ENCODE measurements around the gene TMEM147.

TMEM147 gene

DNA sequence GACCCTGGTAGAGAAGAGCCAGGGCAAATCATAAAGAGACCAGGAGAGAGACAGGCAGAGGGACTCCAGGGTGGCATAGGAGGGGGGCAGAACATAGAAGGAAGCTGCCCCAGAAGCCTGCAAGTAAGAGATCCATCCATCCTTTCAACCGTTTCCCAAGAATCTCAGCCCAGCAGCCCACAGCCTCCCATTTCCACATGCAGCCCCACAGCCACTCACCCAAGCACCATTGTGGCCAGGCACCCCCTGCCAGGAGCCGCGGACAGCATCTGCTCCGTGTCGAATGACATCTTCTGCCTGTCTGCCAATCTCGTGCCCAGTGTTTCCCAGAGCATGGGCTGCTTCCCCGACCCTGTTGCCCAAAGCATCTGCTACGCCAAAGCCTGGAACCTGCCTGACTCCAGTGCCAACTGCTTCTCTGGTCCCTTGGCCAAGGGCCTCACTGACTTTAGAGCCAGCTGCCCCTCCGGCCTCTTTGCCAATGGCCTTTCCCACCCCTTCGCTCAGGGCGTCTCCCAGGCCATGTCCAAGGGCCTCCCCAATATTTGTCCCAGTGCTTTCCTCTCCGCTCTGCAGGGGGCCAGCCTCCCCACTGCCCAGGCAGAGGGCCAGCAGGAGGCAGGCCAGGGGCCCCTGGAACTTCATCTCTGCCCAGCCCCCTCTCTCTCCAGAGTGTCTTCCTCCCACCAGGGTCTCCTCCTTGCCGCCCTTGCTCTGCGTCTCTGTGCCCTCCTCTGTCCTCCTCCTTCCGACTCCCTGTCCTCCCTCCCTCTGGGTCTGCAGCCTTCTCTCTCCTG lies 32.4 kb upstream of the TMEM147 start (continued):
- TF ChIP-seq, protein P1, sequence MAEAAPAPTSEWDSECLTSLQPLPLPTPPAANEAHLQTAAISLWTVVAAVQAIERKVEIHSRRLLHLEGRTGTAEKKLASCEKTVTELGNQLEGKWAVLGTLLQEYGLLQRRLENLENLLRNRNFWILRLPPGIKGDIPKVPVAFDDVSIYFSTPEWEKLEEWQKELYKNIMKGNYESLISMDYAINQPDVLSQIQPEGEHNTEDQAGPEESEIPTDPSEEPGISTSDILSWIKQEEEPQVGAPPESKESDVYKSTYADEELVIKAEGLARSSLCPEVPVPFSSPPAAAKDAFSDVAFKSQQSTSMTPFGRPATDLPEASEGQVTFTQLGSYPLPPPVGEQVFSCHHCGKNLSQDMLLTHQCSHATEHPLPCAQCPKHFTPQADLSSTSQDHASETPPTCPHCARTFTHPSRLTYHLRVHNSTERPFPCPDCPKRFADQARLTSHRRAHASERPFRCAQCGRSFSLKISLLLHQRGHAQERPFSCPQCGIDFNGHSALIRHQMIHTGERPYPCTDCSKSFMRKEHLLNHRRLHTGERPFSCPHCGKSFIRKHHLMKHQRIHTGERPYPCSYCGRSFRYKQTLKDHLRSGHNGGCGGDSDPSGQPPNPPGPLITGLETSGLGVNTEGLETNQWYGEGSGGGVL (tag by site-specific recombination; IDR thresholded peaks at IDR 0.05) = 0 out of 2 replicates have a peak, but pooled peaks have one; percentile 25
- TF ChIP-seq GLIS1 (tag by site-specific recombination; IDR thresholded peaks at IDR 0.05) (peak; percentile 71), KLF9 (tag by site-specific recombination; IDR thresholded peaks at IDR 0.05; ENCODE audit: low read depth) (no peak), OSR2 (tag by site-specific recombination; IDR thresholded peaks at IDR 0.05) (no peak)

DNA sequence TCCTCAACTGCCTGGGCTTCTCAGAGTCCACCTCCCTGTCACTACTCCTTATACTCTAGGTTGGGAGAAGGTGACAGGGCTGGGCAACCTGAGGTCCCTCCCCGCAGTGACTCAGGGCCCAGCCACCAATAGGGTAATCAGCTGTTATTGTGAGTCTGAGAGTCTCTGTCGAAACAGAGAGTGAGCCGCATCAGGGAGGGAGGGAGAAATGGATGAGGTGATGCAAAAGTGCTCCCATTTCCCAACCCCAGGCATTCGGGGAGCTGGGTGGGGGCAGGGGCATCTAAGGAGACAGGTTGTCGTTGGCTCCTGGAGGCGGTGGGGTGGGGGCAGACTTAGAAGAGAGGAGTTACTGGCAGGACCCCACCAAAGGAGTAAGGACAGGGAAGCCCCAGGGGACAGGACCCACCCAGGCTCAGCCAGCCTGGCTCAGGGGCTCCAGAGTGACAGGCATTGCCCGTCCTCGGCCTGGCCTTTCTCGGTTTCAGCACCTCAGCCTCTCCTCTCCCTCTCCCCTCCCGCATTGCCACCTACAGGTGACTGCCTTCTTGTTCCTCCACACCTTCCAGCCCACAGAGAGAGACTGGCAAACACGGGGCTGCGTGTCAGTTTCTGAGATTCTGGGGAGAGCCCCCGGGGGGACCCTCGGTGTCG lies 31.7 kb upstream of the TMEM147 start, which contains the start of gene DMKN:
TSS of gene DMKN (minus strand) at position 22 of the 654 bp plus-strand sequence. CDS start 174 bp downstream, outside the sequence.
- TF ChIP-seq SP2 (tag by site-specific recombination; IDR thresholded peaks at IDR 0.05) (peak; percentile 46), ZNF514 (tag by site-specific recombination; IDR thresholded peaks at IDR 0.05) (no peak), ZBTB17 (tag by site-specific recombination; IDR thresholded peaks at IDR 0.05) (peak; percentile 70), ZNF10 (tag by site-specific recombination; IDR thresholded peaks at IDR 0.05) (no peak), ZBTB20 (tag by site-specific recombination; IDR thresholded peaks at IDR 0.05) (0 out of 2 replicates have a peak, but pooled peaks have one; percentile 1), SCRT2 (tag by site-specific recombination; IDR thresholded peaks at IDR 0.05) (peak; percentile 74; the same call in 1 of the 2 replicates), ZSCAN16 (tag by site-specific recombination; IDR thresholded peaks at IDR 0.05) (no peak), ZNF843 (tag by site-specific recombination; IDR thresholded peaks at IDR 0.05) (no peak)
- TF ChIP-seq, protein P2, sequence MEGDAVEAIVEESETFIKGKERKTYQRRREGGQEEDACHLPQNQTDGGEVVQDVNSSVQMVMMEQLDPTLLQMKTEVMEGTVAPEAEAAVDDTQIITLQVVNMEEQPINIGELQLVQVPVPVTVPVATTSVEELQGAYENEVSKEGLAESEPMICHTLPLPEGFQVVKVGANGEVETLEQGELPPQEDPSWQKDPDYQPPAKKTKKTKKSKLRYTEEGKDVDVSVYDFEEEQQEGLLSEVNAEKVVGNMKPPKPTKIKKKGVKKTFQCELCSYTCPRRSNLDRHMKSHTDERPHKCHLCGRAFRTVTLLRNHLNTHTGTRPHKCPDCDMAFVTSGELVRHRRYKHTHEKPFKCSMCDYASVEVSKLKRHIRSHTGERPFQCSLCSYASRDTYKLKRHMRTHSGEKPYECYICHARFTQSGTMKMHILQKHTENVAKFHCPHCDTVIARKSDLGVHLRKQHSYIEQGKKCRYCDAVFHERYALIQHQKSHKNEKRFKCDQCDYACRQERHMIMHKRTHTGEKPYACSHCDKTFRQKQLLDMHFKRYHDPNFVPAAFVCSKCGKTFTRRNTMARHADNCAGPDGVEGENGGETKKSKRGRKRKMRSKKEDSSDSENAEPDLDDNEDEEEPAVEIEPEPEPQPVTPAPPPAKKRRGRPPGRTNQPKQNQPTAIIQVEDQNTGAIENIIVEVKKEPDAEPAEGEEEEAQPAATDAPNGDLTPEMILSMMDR (tag by site-specific recombination; IDR thresholded peaks at IDR 0.05) = peak; percentile 34; the same call in 1 of the 2 replicates
- TF ChIP-seq, protein P3, sequence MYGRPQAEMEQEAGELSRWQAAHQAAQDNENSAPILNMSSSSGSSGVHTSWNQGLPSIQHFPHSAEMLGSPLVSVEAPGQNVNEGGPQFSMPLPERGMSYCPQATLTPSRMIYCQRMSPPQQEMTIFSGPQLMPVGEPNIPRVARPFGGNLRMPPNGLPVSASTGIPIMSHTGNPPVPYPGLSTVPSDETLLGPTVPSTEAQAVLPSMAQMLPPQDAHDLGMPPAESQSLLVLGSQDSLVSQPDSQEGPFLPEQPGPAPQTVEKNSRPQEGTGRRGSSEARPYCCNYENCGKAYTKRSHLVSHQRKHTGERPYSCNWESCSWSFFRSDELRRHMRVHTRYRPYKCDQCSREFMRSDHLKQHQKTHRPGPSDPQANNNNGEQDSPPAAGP (tag by site-specific recombination; IDR thresholded peaks at IDR 0.05) = peak; percentile 61; the same call in 1 of the 2 replicates
- POLR2A ChIA-PET = no interaction called here
- Histone ChIP-seq H3K36me3 (ENCODE audit: control insufficient read depth in 2 of 2, insufficient read depth in 1 of 2, low read length in 2 of 2) (peaks cover 0 to 2% of the 10 kb centered on the region in 2 experiments; a peak in 1 of 3 replicates), H3K9me3 (ENCODE audit: control insufficient read depth, insufficient read depth, low read depth, low read length) (no peaks in the 10 kb centered on the region), H3K4me3 (ENCODE audit: low read depth, low read length) (no peak within 1 kb of the TSS), H3K27ac (ENCODE audit: extremely low read depth, low read depth, low read length) (peak within 1 kb of the TSS; percentile 9; the same call in 1 of the 2 replicates), H3K4me1 (ENCODE audit: control insufficient read depth, insufficient read depth, low read length) (peaks cover 10% of the 10 kb centered on the region)
- CTCF ChIA-PET = interaction anchor here (1.1 to 2.4 kb wide), 4 partner anchors 19 to 874 kb away, joined by 3 to 10 read pairs (median 4); no protein-coding TSS in a partner anchor

DNA sequence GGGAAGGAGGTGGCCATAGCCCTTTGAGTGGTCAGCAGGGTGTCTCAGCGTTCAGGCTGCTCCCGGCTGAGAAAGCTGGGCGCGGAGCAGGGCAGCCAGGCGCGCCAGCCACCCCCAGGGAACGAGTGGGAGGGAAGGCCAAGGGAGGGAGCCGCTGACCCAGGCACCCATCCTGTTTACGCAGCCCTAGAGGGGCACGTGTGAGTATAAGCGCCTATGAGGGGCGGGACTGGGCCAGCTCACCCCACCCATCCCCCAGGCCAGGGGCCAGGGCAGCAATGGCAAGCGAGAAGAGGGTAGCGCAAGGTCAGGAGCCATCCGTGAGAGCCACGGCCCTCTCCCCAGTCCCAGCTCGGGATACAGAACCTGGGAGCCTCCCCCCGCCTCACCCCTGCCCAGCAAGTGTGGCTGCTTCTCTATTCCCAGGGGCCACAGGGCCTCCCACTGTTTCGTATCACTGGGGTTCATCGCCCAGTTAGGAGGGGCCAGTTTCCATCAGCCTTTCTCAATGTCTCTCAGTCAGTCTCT lies 31.1 kb upstream of the TMEM147 start:
- Histone ChIP-seq H3K9me3 (ENCODE audit: control insufficient read depth, insufficient read depth, low read depth, low read length) (no peaks in the 10 kb centered on the region), H3K4me1 (ENCODE audit: control insufficient read depth, insufficient read depth, low read length) (peaks cover 4% of the 10 kb centered on the region), H3K36me3 (ENCODE audit: control insufficient read depth in 2 of 2, insufficient read depth in 1 of 2, low read length in 2 of 2) (no peaks in the 10 kb centered on the region; a peak in 1 of 3 replicates), H3K27ac (ENCODE audit: extremely low read depth, low read depth, low read length) (no peak overlapping the region), H3K4me3 (ENCODE audit: low read depth, low read length) (no peak overlapping the region)
- ChIA-PET CTCF (interaction anchor here (0.7 to 2.4 kb wide), 8 partner anchors 8 to 875 kb away, joined by 3 to 10 read pairs (median 4); no protein-coding TSS in a partner anchor), POLR2A (no interaction called here)
- TF ChIP-seq KLF7 (tag by site-specific recombination; IDR thresholded peaks at IDR 0.05; ENCODE audit: borderline replicate concordance) = no peak
- TF ChIP-seq ZNF660 (tag by site-specific recombination; IDR thresholded peaks at IDR 0.05) = no peak
- no peak for TF ChIP-seq MYNN (tag by site-specific recombination; IDR thresholded peaks at IDR 0.05; ENCODE audit: borderline replicate concordance)
- TF ChIP-seq ZIC2 (tag by site-specific recombination; IDR thresholded peaks at IDR 0.05) = peak; percentile 31; the same call in 1 of the 2 replicates
- TF ChIP-seq, protein P3 (tag by site-specific recombination; IDR thresholded peaks at IDR 0.05) = peak; percentile 65
- TF ChIP-seq ZFHX2 (tag by site-specific recombination; conservative IDR thresholded peaks at IDR 0.05) = peak; percentile 78
- no peak for TF ChIP-seq ZNF239 (tag by site-specific recombination; IDR thresholded peaks at IDR 0.05)
- peak; percentile 89 for TF ChIP-seq EGR2 (tag by site-specific recombination; IDR thresholded peaks at IDR 0.05; ENCODE audit: low read depth)
- TF ChIP-seq, protein P4, sequence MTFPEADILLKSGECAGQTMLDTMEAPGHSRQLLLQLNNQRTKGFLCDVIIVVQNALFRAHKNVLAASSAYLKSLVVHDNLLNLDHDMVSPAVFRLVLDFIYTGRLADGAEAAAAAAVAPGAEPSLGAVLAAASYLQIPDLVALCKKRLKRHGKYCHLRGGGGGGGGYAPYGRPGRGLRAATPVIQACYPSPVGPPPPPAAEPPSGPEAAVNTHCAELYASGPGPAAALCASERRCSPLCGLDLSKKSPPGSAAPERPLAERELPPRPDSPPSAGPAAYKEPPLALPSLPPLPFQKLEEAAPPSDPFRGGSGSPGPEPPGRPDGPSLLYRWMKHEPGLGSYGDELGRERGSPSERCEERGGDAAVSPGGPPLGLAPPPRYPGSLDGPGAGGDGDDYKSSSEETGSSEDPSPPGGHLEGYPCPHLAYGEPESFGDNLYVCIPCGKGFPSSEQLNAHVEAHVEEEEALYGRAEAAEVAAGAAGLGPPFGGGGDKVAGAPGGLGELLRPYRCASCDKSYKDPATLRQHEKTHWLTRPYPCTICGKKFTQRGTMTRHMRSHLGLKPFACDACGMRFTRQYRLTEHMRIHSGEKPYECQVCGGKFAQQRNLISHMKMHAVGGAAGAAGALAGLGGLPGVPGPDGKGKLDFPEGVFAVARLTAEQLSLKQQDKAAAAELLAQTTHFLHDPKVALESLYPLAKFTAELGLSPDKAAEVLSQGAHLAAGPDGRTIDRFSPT (tag by site-specific recombination; IDR thresholded peaks at IDR 0.05) = 0 out of 2 replicates have a peak, but pooled peaks have one; percentile 13
- TF ChIP-seq ZBTB48 (tag by site-specific recombination; IDR thresholded peaks at IDR 0.05) = peak; percentile 28; the same call in 1 of the 2 replicates

All from HEK293 (cell line).